Smooth muscle cell of the brain vasculature (primary cell): ENCODE measurements around the gene TRAPPC6A.

Experiments used
- DNase-seq: peaks from one replicate; pipeline ENCODE4 v3.0.0-alpha.2; 2012; ENCODE audit warnings: low read depth, low spot score

TRAPPC6A gene

GRCh38 chr19:45186509-45187334 lies 8.7 kb upstream of the TRAPPC6A start:
- DNase-seq = peak; percentile 53

- no peak for DNase-seq
These were observed 6.1 kb upstream of the TRAPPC6A start for GRCh38 chr19:45184115-45184514.

- no peak for DNase-seq
These were observed 4.7 kb upstream of the TRAPPC6A start for GRCh38 chr19:45182758-45183157.

- DNase-seq = no peak
These were observed 2.9 kb upstream of the TRAPPC6A start for GRCh38 chr19:45180936-45181335.

- DNase-seq = no peak
These were observed 1.9 kb upstream of the TRAPPC6A start for GRCh38 chr19:45179892-45180370.

- DNase-seq = no peak
These were observed 1.2 kb upstream of the TRAPPC6A start for GRCh38 chr19:45179072-45179891.

- DNase-seq = peak; percentile 100
These were observed 430 bp upstream of the TRAPPC6A start, which contains the start of gene BLOC1S3 for GRCh38 chr19:45178262-45179071. BLOC1S3 (plus strand) TSS chr19:45178784; CDS start chr19:45179297, 513 bp downstream.

- DNase-seq = no peak
These were observed 2.3 kb downstream of the TRAPPC6A start for GRCh38 chr19:45175515-45176345.

- DNase-seq = no peak
These were observed 4.2 kb downstream of the TRAPPC6A start for GRCh38 chr19:45173816-45174215.

- no peak for DNase-seq
These were observed 5.3 kb downstream of the TRAPPC6A start for GRCh38 chr19:45172611-45173208.

- no peak for DNase-seq
These were observed 5.9 kb downstream of the TRAPPC6A start for GRCh38 chr19:45172173-45172572.

- DNase-seq = no peak
These were observed 6.8 kb downstream of the TRAPPC6A start for GRCh38 chr19:45171211-45171623.

- DNase-seq = no peak
These were observed 7.6 kb downstream of the TRAPPC6A start for GRCh38 chr19:45170146-45171106.

- no peak for DNase-seq
These were observed 8.4 kb downstream of the TRAPPC6A start for GRCh38 chr19:45169602-45170001.

- no peak for DNase-seq
These were observed 9.2 kb downstream of the TRAPPC6A start for GRCh38 chr19:45168767-45169351.

GRCh38 chr19:45166723-45167252 lies 11.2 kb downstream of the TRAPPC6A start:
- DNase-seq = no peak

GRCh38 chr19:45164577-45165335 lies 13.3 kb downstream of the TRAPPC6A start:
- DNase-seq = peak; percentile 21
